ENCODE data around the gene G0S2.
"Not testable (repeated sequence)": the region's sequence is repeated elsewhere in the genome, so short reads cannot be mapped to it uniquely, and the experiment has no call there.

The G0S2 gene

DNA sequence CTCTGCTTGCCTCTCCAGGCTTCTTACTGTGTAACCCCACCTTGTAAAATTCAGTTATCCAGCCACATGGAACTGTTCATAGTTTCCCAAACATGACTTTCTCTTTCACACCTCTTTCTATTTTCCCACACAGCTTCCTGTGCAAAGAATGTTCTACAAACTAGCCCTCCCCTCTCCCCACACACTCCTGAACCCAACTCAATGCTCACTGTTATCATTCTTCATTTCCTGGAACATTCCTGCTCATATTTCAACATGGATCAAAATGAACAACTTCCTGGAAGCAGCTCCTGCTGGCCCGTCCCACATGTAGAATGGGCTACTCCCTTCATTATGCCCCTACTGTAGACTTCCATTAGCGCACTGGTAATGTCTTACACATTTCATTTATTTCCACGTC is 21.9 kb downstream of the G0S2 start:
- no peak overlapping the region for H3K27ac ChIP-seq
- TF ChIP-seq ZFX (IDR thresholded peaks at IDR 0.05), result no peak
- TF ChIP-seq CTCF (conservative IDR thresholded peaks at IDR 0.05), result no peak

DNA sequence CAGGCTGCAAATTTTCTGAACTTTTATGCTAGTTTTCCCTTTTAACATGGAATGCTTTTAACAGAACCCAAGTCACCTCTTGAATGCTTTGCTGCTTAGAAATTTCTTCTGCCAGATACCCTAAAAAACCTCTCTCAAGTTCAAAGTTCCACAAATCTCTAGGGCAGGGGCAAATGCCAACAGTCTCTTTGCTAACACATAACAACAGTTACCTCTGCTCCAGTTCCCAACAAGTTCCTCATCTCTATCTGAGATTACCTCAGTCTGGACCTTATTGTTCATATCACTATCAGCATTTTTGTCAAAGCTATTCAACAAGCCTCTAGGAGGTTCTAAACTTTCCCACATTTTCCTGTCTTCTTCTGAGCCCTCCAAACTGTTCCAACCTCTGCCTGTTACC is 25.5 kb downstream of the G0S2 start:
- H3K27ac ChIP-seq, result not testable (repeated sequence)

DNA sequence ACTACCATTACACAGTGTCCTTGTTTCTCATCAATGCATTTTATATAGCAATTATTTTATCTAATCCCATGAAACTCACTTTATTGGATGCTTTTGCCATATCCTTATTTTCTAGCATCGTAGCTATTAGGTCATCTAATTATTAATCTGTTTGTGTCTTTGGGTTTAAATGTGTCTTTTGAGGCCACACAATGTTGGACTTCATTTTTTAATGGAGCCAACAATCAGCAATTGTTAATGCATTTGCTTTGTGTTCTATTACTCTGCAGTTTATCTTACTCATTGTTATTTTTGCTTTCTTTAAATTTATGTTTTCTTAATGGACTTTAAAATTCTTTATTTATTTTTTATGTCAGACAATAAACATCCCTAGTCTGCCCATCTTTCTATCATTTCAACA is 27.6 kb downstream of the G0S2 start:
- no peak overlapping the region for H3K27ac ChIP-seq
- TF ChIP-seq CTCF (conservative IDR thresholded peaks at IDR 0.05) (no peak), ZFX (IDR thresholded peaks at IDR 0.05) (no peak)

- TF ChIP-seq ZFX (IDR thresholded peaks at IDR 0.05), result no peak
- no peak for TF ChIP-seq CTCF (conservative IDR thresholded peaks at IDR 0.05)
Observed at GRCh38 chr1:209703834-209704504, 28.8 kb downstream of the G0S2 start.

DNA sequence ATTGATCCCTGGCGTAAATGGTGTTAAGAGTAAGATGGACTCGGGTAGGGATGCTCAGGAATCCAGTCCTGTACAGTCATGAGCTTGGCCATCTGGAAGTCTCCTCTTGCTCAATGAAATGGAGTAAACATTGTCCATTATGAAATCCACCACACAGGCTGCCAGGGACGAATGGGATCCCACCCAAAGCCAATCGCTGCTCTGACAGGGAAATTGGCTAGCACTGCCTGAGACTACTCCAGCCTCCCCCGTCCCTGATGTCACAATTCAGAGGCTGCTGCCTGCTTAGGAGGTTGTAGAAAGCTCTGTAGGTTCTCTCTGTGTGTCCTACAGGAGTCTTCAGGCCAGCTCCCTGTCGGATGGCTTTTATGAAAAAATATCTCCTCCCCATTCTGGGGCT is 29.4 kb downstream of the G0S2 start, which contains the start of gene HSD11B1:
TSS of gene HSD11B1 (plus strand) at position 263 of the 400 bp plus-strand sequence. CDS start at position 360, 97 bp downstream.
- TF ChIP-seq ZFX (IDR thresholded peaks at IDR 0.05) (no peak), CTCF (conservative IDR thresholded peaks at IDR 0.05) (no peak)

More at GRCh38 chr1:209703834-209704504, 28.8 kb downstream of the G0S2 start:
- H3K27ac ChIP-seq, result no peak overlapping the region

GRCh38 chr1:209705033-209705598 is 29.9 kb downstream of the G0S2 start:
- TF ChIP-seq CTCF (conservative IDR thresholded peaks at IDR 0.05) (no peak), ZFX (IDR thresholded peaks at IDR 0.05) (no peak)
- H3K27ac ChIP-seq, result no peak overlapping the region

More for the DNA sequence above, 29.4 kb downstream of the G0S2 start, which contains the start of gene HSD11B1:
- no peak within 1 kb of the TSS for H3K27ac ChIP-seq

DNA sequence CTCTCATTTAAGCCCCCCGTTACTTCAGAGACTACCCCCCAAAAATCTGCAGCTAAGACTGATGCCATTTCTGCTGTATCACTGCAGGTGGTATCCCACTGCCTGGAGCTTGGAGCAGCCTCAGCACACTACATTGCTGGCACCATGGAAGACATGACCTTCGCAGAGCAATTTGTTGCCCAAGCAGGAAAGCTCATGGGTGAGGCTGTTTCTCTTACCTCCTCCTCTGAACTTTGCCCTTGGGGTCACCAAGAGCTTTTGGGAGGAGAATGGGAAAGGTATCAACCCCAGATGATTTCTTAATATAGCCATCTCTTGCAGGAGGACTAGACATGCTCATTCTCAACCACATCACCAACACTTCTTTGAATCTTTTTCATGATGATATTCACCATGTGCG is 31.4 kb downstream of the G0S2 start:
- no peak overlapping the region for H3K27ac ChIP-seq
- TF ChIP-seq CTCF (conservative IDR thresholded peaks at IDR 0.05) (no peak), ZFX (IDR thresholded peaks at IDR 0.05) (no peak)

- H3K27ac ChIP-seq, result no peak overlapping the region
- no peak for TF ChIP-seq ZFX (IDR thresholded peaks at IDR 0.05)
- TF ChIP-seq CTCF (conservative IDR thresholded peaks at IDR 0.05), result no peak
Observed at GRCh38 chr1:209707308-209707707, 32.1 kb downstream of the G0S2 start.

All from C4-2B (cell line).